Activated effector memory CD4-positive, alpha-beta T cell treated with anti-CD3 and anti-CD28 coated beads, Interleukin-2, amount 50 U/mL, for 16 hours (primary cell): Measurements from ENCODE around the gene BTBD2.
A peak's percentile ranks its signal among the peaks of the same experiment; 100 is the strongest.
"Not testable (repeated sequence)": the region's sequence is repeated elsewhere in the genome, so short reads cannot be mapped to it uniquely, and the experiment has no call there.

Experiments used
- DNase-seq: peaks from one replicate; pipeline ENCODE4 v3.0.0-alpha.2; 2020

The BTBD2 gene

DNA sequence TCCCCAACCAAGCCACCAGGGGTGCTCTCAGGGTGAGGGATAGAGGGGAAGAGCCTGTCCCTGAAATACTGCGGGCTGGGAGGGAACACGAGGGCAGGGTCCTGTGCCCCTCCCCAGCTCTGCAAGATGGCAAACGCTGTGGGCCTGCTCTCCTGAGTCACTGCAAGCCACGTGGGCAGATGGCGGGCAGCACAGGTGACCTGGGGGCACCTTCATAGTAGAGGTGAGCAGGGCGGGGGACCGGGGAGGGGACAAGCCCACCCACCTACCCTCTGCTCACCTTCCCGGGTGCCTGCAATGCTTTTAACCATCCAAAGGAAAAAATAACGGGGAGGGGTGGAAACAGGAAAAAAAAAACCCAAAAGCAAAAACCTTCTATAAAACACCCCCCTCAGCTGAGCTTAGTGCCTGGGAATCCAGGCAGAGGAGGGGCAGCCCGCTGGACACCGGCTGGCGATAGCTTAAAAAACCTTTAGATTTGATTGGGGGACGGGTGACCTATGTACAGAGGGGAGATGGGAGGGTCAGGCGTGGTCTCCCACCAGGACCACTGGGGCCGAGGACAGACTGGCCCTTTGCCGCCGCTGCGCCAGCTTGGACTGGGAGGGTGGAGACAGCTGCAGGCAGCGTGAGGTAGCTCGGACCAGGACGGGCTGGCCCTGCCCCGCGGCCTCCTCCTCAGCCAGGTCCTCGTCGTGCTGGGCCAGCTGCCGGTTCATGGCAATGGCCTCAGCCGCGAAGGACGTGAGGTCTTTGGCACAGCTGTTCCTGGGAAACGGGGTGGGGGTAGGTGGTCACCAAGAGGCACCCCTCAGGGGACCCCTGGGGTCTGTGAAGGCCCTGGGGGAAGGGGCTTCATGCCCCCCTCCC, 23.8 kb upstream of the BTBD2 start:
- no peak for DNase-seq

DNA sequence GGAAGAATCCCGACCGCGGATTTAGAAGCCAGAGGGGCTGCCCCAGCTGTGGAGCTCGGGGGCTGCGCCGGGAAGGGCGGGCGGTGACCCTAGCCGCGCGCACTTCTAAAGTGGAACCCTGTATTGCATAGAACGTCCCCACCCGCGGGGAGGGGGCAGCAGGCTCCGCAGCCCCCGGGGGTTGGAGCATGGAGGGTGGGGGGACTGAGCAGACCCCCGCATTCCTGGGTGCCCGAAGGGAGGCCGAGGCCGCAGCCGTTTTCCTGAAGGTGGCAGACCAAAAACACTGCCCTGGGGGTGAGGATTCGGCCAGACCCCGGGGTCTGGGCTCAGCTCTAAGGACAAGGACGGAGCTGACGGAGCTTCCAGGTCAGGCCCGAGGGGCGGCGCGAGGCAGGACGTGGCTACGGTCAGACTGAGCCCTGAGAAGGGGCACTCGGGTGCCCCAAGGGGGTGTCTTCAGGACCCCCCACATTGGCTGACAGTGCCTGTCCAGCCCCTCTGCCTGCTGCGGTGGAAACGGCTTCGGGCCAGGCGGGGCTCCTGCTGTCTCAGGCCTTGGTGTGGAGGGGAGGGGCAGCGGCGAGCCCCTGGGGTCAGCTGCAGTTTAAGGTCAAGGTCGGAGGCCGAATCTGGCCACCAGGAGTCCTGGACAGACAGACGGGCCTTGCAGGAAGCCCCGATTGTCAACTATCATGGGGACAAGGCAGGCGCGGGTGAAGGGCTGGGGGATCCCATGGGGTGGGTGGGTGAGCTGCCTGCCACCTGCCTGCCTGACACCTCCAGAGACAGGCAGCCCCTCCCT, 23.0 kb upstream of the BTBD2 start:
- no peak for DNase-seq

DNA sequence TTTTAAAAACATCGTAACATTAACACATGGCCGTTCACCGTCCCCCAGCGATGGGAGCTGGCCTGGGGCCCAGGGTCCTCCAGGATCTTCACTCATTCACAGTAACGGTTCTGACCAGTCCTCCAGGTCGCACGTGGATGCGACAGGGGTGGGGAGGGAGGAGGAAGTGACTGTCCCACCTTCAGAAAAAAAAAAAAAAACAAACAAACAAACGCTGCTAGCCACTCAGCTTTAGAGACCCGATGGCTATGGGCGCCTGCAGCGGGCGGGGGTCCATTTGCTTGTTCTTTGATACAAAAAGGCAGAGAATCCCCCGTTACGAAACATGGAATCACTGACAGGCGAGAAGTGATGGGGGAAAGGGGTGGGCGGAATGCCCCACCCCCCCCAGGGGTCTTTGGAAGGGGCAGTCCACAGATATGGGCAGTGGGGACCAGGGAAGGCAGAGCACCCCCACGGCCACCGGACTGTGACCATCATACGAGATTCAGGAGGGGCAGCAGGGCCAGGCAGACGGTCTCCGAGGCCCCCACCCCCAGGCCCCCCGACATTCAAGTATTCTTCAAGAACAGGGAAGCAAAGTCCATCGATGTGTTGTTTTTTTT, 22.2 kb upstream of the BTBD2 start:
- DNase-seq = no peak

GRCh38 chr19:2036424-2036823, 20.9 kb upstream of the BTBD2 start:
- no peak for DNase-seq

DNA sequence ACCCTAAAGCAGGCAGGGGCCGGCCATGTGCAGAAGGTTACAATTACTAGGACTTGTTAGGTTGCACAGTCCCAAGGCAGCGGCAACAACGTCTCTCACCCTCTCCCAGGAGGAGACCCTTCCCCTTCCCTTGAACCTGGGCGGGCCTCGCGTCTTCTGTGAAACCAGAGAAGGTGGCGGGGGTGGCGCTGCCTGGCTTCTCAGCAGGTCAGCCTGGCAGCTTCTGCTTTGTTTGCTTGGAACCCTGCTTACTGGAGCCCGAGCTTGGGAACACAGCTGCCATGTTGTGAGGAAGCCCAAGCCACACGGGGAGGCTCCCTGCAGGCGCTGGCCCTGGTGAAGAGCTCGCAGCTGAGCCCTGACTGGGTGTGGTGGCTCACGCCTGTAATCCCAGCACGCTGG, 20.1 kb upstream of the BTBD2 start:
- no peak for DNase-seq

DNA sequence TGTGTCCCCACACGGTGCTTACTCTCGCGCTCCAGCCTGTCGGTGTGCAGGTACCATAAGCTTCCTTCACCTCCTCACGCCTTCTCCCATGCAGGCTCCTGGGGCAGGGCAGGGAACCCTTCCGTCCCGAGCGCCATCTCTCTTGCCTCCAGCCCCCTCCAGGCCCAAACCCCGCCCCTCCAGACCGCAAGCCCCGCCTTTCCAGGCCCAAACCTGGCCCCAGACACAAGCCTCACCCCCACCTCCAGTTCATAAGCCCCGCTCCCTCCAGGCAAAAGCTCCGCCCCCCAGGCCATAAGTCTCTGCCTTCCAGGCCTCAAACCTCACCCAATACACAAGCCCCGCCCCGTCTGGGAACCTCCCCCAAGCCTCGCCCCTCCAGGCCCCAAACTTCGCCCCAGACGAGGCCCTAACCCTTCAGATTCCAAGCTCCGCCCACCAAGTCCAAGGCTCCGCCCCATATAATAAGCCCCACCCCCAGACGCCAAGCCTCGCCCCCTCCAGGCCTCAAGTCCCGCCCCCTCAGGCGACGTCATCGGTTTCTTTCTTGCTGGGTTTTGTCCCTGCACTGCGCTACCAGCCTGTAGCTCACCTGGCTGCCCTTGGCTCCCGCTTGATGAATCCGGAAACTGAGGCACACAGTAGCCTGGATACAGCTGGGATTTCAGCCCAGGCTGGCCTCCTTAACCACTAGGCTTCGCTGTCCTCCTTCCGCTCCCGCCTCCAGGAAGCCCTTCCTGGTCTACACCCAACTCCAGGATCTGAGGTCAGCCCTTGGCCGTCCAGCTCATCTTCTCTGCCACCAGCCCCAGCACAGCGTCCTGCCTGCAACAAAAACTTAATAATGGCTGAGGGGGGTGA, 19.4 kb upstream of the BTBD2 start:
- DNase-seq = peak; percentile 86

GRCh38 chr19:2034253-2034652, 18.7 kb upstream of the BTBD2 start:
- not testable (repeated sequence) for DNase-seq

DNA sequence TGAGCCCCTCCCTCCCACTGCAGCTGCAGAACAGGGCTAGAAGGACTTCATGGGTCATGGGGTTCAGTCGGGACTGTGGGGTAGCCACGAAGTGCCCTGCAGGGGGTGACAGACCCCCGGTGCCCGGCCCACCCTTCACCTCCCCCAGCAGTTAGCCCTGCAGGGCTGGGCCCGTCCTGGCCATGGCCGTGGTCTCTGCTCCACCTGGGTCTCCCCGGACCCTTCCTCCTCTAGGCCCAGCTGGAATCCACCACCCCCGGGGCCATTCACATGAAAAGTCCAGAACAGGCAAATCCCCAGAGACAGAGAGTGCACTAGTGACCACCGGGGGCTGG, 18.3 kb upstream of the BTBD2 start:
- no peak for DNase-seq

DNA sequence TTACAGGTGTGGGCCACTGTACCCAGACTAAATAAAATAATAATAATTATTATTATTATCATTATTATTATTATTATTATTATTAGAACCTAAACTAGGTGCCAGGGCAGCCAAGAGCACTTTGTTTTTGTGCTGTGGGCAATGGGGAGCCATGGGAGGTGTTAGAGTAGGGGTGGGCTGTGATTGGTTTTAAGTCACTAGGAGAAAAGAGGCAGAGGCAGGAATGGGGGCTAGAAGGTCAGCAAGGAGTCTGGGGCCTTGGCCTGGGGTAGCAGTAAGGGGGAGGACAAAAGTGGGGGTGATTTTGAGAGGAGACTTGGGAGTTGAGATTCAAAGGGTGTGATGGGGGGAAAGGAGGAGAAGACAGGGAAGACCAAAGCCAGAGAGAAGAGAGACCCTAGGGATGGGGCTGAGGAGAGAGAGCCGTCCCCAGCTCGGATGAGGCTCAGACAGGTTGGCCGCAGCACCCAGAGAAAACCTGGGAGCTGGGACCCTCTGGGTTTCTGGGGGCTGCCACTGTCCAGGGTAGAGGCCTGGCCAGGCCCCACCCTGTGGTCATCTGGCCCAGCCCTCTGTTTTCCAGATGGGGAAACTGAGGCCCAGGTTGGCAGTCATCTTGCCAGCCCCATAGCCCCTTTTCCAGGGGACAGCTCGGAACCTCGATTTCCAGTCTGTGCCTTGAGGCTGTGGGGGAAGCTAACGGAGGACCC, 17.8 kb upstream of the BTBD2 start:
- no peak for DNase-seq

DNA sequence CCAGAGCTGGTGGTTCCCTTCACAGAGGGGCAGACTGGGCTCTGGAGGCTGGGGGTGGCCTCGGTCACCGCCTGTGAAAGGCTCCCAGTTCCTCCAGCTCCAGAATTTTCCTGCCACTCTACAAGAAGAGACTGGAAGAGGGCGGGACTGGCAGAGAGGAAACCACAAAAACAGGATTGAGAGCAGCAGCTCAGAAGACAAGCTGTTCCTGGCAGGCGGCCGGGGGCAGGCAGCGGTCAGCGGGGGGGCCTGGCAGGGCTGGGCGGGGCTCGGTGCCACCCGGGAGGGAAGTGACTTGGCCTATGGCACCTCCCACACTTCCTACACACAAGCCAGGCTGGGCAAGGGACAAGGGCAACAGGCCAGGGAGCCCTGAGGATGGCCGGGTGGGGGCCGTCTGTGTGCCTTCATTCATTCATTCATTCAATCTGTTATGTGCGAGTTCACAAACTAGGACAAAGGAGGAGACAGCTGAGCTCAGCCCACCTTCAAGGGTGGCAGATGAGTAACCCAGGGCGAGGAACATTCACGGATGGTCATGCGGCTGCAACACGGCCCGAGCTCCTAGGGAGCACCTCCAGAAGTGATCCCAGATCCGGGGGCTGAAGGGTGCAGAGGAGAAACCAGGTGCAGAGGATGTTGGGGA, 16.9 kb upstream of the BTBD2 start:
- peak; percentile 83 for DNase-seq

GRCh38 chr19:2027361-2027760, 11.8 kb upstream of the BTBD2 start:
- DNase-seq = no peak

GRCh38 chr19:2026770-2027169, 11.3 kb upstream of the BTBD2 start:
- DNase-seq = no peak

DNA sequence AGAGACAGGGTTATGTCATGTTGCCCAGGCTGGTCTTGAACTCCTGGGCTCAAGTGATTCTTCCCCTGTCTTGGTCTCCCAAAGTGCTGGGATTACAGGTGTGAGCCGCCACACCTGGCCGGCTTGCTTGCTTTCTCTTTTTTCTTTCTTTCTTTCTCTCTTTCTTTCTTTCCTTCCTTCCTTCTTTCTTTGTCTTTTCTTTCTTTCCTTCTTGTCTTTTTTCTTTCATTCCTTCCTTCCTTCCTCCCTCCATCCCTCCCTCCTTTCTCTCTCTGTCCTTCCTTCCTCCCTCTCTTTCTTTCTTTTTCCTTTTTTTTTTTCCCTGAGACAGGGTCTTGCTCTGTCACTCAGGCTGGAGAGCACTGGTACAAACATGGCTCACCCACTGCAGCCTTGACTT, 6.8 kb upstream of the BTBD2 start:
- no peak for DNase-seq

- peak; percentile 39 for DNase-seq
These were observed 6.1 kb upstream of the BTBD2 start for GRCh38 chr19:2021453-2022140.

GRCh38 chr19:2018752-2019151, 3.2 kb upstream of the BTBD2 start:
- no peak for DNase-seq

- peak; percentile 77 for DNase-seq
These were observed 710 bp upstream of the BTBD2 start for GRCh38 chr19:2016041-2016807.

DNA sequence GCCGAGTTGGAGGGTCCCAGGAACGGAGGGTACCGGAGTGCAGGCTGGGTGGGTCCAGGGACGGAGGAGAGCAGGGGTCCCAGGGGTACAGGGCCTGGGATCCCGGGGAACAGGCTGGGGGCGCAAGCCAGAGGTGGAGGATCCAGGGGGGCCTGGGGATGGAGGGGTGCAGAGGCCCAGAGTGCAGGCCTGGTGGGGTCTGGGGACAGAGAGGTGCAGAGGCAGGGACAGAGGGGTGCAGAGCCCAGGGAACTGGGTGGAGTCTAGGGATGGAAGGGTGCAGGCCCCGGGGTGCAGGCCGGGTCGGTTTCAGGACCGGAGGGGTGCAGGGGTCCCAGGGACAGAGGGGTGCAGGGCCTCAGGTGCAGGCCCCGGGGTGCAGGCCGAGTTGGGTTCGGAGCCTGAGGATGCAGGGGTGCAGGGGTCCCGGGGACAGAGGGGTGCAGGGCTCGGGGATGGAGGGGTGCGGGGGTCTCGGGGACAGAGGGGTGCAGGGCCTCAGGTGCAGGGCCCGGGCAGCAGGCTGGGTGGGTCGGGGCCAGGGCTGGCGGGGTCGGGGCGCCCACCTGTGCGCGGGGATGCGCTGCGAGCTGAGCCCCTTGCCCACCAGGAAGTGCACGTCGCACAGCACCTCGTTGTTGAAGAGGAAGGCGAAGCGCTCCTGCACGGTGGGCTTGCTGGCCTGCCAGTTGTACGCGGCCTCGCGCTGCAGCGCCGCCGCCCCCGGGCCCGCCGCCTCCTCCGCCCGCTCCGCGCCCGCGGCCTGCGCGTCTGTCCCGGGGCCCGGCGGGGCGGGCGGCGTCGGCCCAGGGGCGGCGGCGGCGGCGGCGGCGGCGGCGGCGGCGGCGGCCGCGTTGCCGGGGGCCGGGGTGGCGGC, 545 bp downstream of the BTBD2 start:
- peak; percentile 76 for DNase-seq

GRCh38 chr19:2014131-2014571, 1.4 kb downstream of the BTBD2 start:
- DNase-seq = peak; percentile 64

- DNase-seq = no peak
These were observed 1.9 kb downstream of the BTBD2 start for GRCh38 chr19:2013683-2013961.
